Measurements from ENCODE around the gene CFAP210.

GRCh38 chr2:169664978-169665930, 29.0 kb downstream of the CFAP210 start:
- TF ChIP-seq, protein P1, sequence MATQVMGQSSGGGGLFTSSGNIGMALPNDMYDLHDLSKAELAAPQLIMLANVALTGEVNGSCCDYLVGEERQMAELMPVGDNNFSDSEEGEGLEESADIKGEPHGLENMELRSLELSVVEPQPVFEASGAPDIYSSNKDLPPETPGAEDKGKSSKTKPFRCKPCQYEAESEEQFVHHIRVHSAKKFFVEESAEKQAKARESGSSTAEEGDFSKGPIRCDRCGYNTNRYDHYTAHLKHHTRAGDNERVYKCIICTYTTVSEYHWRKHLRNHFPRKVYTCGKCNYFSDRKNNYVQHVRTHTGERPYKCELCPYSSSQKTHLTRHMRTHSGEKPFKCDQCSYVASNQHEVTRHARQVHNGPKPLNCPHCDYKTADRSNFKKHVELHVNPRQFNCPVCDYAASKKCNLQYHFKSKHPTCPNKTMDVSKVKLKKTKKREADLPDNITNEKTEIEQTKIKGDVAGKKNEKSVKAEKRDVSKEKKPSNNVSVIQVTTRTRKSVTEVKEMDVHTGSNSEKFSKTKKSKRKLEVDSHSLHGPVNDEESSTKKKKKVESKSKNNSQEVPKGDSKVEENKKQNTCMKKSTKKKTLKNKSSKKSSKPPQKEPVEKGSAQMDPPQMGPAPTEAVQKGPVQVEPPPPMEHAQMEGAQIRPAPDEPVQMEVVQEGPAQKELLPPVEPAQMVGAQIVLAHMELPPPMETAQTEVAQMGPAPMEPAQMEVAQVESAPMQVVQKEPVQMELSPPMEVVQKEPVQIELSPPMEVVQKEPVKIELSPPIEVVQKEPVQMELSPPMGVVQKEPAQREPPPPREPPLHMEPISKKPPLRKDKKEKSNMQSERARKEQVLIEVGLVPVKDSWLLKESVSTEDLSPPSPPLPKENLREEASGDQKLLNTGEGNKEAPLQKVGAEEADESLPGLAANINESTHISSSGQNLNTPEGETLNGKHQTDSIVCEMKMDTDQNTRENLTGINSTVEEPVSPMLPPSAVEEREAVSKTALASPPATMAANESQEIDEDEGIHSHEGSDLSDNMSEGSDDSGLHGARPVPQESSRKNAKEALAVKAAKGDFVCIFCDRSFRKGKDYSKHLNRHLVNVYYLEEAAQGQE (IDR thresholded peaks at IDR 0.05; ENCODE audit: insufficient read depth in 1 of 2, low read depth in 2 of 2, low read length in 2 of 2), result no peak
- TF ChIP-seq TAF1 (IDR thresholded peaks at IDR 0.05; ENCODE audit: borderline replicate concordance, insufficient read depth, low read length) (no peak), POLR2AphosphoS5 (IDR thresholded peaks at IDR 0.05; ENCODE audit: low read depth, low read length) (no peak), SIN3A (IDR thresholded peaks at IDR 0.05; ENCODE audit: borderline replicate concordance, insufficient read depth, low read length) (no peak)
